GM11168 (cell line): ENCODE results near the gene HHIP.

Experiments used
- in situ Hi-C: fragments of 300-500 bp; cut with MboI; formaldehyde crosslinking; loops from one replicate; pipeline ENCODE4 v1.12.0; 2022; ENCODE audit warnings: low sequenced_read_pairs; ENCODE audit not compliant: unreplicated experiment

HHIP gene

GRCh38 chr4:144705601-144706590, 59.9 kb downstream of the HHIP start:
- in situ Hi-C loops = no loop called here

GRCh38 chr4:144709159-144709558, 63.2 kb downstream of the HHIP start:
- in situ Hi-C loops = no loop called here

- in situ Hi-C loops = no loop called here
Observed at GRCh38 chr4:144709793-144710525, 64.0 kb downstream of the HHIP start.

DNA sequence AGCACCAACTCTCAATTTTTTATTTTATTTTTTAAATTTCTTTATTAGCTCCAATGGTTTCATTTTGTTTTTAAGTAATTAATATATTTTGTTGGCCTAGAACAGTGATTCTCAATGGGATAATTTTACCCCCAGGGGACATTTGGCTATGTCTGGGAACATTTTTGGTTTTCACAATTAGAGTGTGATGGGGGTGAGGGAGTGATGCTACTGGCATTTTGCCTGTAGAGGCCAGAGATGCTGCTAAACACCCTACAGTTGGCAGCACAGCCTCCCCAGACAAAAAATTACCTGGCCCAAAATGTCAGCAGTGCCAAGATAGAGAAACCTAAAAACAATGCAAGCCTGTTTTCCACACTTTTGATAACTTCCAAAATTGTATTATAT, 64.6 kb downstream of the HHIP start:
- in situ Hi-C loops = no loop called here

- in situ Hi-C loops = no loop called here
Observed at GRCh38 chr4:144711700-144712456, 65.9 kb downstream of the HHIP start.

GRCh38 chr4:144712775-144713174, 66.8 kb downstream of the HHIP start:
- in situ Hi-C loops = no loop called here

DNA sequence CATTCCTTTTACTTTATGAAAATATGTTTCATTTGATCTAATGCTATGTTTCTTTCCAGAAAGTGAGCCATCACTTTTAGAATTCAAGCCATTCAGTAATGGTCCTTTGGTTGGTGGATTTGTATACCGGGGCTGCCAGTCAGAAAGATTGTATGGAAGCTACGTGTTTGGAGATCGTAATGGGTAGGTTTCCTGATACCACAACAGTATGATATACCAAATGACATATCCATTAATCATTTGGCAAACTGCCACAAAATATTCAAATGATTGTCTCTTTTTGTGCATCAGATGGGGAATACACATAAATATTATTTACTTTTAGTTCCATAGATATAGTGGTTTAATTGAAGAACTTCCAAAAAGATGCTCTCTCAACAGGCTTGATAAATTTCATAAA, 68.2 kb downstream of the HHIP start:
- in situ Hi-C loops = no loop called here

- in situ Hi-C loops = no loop called here
Observed at GRCh38 chr4:144715230-144715629, 69.3 kb downstream of the HHIP start.

- in situ Hi-C loops = no loop called here
Observed at GRCh38 chr4:144716778-144717177, 70.8 kb downstream of the HHIP start.

DNA sequence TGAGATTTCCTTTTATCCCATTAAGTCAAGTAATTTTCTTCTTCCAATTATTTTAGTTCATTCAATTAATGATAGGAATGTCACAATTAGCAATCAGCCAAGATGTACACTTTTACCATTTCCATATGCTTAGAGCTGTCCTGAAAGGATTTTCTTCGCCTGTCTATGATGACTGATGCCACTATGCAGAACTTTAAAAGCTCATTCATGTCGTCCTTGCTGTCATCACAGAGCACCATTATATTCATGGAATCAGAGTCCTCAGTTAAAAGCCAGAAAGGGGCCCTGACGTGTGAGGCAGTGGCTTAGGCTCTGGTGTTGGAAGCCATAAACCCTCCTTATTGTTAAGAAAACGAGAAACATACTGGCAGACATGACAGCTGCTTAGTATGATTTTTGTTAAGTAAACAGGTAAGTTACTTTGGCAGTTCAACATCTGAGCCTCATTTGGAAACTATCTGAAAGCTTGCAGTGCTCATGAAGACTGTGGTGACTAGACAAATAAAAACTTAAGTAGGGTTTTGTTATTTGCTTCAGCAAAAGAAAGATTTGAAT, 73.1 kb downstream of the HHIP start:
- in situ Hi-C loops = no loop called here

GRCh38 chr4:144720491-144720890, 74.5 kb downstream of the HHIP start:
- in situ Hi-C loops = no loop called here

DNA sequence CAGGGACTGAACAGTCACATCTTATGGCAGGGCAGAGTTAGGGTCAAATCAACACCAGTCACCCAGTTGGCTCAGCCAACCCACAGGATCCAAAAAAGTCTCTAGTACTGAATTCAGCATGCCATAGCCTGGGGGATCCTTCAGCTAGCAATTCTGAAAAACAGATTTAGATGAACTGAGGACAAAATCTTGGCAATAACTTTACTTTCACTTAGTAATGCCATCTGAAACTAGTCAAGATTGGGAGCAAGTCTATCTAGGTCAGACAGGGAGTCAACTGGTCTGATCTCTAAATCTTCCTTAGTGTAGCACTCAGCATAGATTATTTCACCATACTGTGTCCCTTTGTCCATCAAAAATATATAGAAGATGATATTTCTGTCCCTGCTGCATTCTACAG, 76.0 kb downstream of the HHIP start:
- in situ Hi-C loops = no loop called here

- in situ Hi-C loops = no loop called here
Observed at GRCh38 chr4:144723471-144723870, 77.5 kb downstream of the HHIP start.

DNA sequence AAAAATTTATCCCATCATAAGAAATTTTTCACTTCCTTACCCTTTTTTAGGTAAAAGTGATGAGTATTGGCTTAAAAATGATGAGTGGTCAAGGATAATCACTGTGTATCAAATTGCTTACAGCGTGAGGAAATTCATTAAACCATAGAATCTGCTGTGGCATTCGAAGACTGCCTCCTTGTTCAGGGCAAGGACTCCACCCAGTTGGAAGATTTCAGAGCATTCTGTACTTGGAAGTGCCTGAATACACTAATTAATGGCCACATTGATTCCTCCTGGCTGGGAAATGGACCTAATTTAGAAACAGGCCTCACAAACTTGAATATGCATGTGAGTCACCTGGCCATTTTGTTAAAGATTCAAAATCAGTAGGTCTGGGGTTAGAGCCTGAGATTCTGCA, 83.2 kb downstream of the HHIP start:
- in situ Hi-C loops = no loop called here

DNA sequence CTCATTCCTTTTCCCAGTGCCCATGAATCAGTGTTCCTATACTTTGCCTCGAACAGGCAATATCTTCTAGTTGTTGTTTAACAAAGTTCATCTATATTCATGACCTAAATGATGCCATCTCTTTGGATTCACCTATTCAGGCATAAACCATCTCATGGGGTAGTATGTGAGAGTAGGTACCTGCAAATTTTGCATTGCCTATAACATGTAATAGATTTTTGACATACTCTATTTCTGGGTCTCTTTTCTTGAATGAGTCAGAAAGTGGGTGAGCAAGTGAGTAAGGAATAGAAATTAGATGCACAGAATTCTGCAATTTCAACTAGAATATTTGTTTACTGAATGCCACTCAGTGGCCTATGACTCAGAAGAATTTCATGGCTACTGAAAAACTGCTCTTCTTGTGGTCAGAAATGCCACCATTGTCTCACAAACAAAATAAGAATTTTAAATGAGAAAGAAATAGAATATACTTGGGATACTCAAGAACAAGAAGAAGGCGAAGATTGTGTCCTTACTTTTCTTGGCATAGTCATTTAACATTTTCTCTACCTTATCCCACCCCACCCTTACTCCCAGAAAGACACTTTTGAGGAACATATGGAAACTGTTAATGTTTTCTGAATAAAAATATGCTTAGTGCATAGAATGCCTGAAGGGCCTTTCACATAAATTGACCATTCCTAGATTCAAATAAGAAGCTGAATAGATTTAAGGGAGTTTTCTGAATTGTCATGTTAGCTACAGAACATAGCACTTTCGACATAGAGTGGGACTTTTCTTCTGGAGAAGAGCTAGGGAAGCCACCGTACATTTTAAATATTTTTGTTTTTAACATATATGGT, 86.8 kb downstream of the HHIP start:
- in situ Hi-C loops = no loop called here

DNA sequence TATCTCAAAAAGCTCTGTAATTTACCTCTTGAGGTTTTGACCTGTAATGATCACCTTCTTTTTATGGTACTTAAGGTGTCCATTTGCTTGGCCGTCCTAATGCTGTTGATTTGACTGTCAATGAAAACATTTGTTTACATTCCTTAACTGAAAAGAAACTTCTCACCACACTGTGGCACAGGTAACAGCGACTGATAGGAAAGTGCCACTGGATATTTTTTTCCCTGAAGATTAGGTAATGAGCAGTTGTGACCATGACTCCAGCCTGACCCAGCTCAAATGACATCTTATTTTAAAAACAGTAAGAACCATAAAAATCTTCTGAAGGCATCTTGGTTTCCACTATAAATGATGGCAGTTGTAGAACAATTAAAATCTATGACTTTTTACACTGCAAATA, 87.6 kb downstream of the HHIP start:
- in situ Hi-C loops = no loop called here

- in situ Hi-C loops = no loop called here
Observed at GRCh38 chr4:144734522-144734921, 88.6 kb downstream of the HHIP start.

DNA sequence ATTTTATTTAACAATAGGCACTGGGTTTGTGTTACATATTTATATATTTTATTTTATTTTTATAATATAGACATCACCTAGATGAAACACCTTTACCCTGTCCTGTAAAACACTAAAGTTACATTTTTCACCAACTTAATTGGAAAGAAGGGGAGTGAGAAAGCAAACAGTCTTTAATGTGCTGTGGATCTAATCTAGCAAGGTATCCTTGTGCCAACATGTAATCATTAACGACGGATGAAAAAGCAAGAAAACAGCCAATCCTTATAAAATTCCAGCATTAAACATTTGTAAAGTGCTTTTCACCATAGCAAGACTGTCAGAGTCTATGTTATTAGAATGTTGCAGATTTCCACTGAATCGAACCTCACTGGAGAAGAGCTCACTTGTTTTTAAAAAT, 92.7 kb downstream of the HHIP start:
- in situ Hi-C loops = no loop called here

GRCh38 chr4:144739511-144740033, 93.6 kb downstream of the HHIP start:
- in situ Hi-C loops = no loop called here
